ENCODE data around the gene PML. TPM values are rescaled to one million over a fixed set of nuclear protein-coding genes. Genes with fewer than 3 reads are reported as not detected.
A peak's percentile ranks its signal among the peaks of the same experiment; 100 is the strongest.
"Not testable (repeated sequence)": the region's sequence is repeated elsewhere in the genome, so short reads cannot be mapped to it uniquely, and the experiment has no call there.

The PML gene
- total RNA-seq, 1 donor from 2014 or later: 19.1 TPM

- intact Hi-C loops (cut with micrococcal nuclease): no loop called here
- DNase-seq: no peak
- peaks cover 35% of the 10 kb centered on the region for H3K4me1 ChIP-seq
- H3K27me3 ChIP-seq (ENCODE audit: low read depth): no peaks in the 10 kb centered on the region
- H3K4me3 ChIP-seq: no peak overlapping the region
- no peaks in the 10 kb centered on the region for H3K9me3 ChIP-seq (replicated peaks)
- no peaks in the 10 kb centered on the region for H3K36me3 ChIP-seq
- no peak for TF ChIP-seq CTCF (IDR thresholded peaks at IDR 0.05; ENCODE audit: borderline replicate concordance)
- H3K27ac ChIP-seq (replicated peaks): no peak overlapping the region
Observed at GRCh38 chr15:74053517-74053916, 59.0 kb downstream of the PML start.

GRCh38 chr15:74053941-74054529 is 59.5 kb downstream of the PML start:
- Histone ChIP-seq H3K4me3 (peak overlapping the region; percentile 10), H3K4me1 (peaks cover 33% of the 10 kb centered on the region), H3K36me3 (no peaks in the 10 kb centered on the region), H3K9me3 (replicated peaks) (no peaks in the 10 kb centered on the region), H3K27ac (replicated peaks) (no peak overlapping the region), H3K27me3 (ENCODE audit: low read depth) (no peaks in the 10 kb centered on the region)
- peak; percentile 69 for TF ChIP-seq CTCF (IDR thresholded peaks at IDR 0.05; ENCODE audit: borderline replicate concordance)
- peak; percentile 75 for DNase-seq
- intact Hi-C loops (cut with micrococcal nuclease): no loop called here

GRCh38 chr15:74055804-74056203 is 61.3 kb downstream of the PML start:
- Histone ChIP-seq H3K4me1 (peaks cover 22% of the 10 kb centered on the region), H3K27ac (replicated peaks) (no peak overlapping the region), H3K4me3 (no peak overlapping the region), H3K9me3 (replicated peaks) (no peaks in the 10 kb centered on the region), H3K27me3 (ENCODE audit: low read depth) (no peaks in the 10 kb centered on the region), H3K36me3 (no peaks in the 10 kb centered on the region)
- DNase-seq: no peak
- no peak for TF ChIP-seq CTCF (IDR thresholded peaks at IDR 0.05; ENCODE audit: borderline replicate concordance)
- intact Hi-C loops (cut with micrococcal nuclease): no loop called here

- H3K27me3 ChIP-seq (ENCODE audit: low read depth); H3K9me3 ChIP-seq (replicated peaks); intact Hi-C loops (cut with micrococcal nuclease); DNase-seq; H3K4me3 ChIP-seq; H3K36me3 ChIP-seq; H3K27ac ChIP-seq (replicated peaks): not testable (repeated sequence)
- H3K4me1 ChIP-seq: peaks cover 19% of the 10 kb centered on the region
Observed at GRCh38 chr15:74056330-74056729, 61.8 kb downstream of the PML start.

- H3K4me3 ChIP-seq; DNase-seq; intact Hi-C loops (cut with micrococcal nuclease): not testable (repeated sequence)
Observed at GRCh38 chr15:74059050-74059833, 64.7 kb downstream of the PML start.

GRCh38 chr15:74060251-74060650 is 65.7 kb downstream of the PML start:
- no peak overlapping the region for H3K27ac ChIP-seq (replicated peaks)
- TF ChIP-seq CTCF (IDR thresholded peaks at IDR 0.05; ENCODE audit: borderline replicate concordance): no peak
- no peak overlapping the region for H3K4me3 ChIP-seq
- no peaks in the 10 kb centered on the region for H3K27me3 ChIP-seq (ENCODE audit: low read depth)
- intact Hi-C loops (cut with micrococcal nuclease): no loop called here
- no peaks in the 10 kb centered on the region for H3K9me3 ChIP-seq (replicated peaks)
- no peaks in the 10 kb centered on the region for H3K4me1 ChIP-seq
- H3K36me3 ChIP-seq: no peaks in the 10 kb centered on the region
- DNase-seq: no peak

More at GRCh38 chr15:74059050-74059833, 64.7 kb downstream of the PML start:
- H3K27ac ChIP-seq (replicated peaks); H3K27me3 ChIP-seq (ENCODE audit: low read depth); H3K9me3 ChIP-seq (replicated peaks); H3K4me1 ChIP-seq; H3K36me3 ChIP-seq: not testable (repeated sequence)
